Left lung (tissue), 10 donors: Measurements from ENCODE around the gene PXK. TPM values are rescaled to one million over a fixed set of nuclear protein-coding genes. Genes with fewer than 3 reads are reported as not detected.

Experiments used
- ATAC-seq: fragments of 200-7000 bp; cut with Tn5 transposase; one replicate; pipeline ENCODE4 v1.9.1; 2020; ENCODE audit warnings: moderate library complexity
- DNase-seq, 4 donors: peaks; one replicate each; pipeline ENCODE4 v3.0.0-alpha.2; 2013 to 2020
- H3K27ac ChIP-seq, 2 donors: fragments of 200-600 bp; sonication (generic) in 1 of 2; one replicate each; pipeline versions ENCODE4 v1.5.0 to v1.8.0; 2020 to 2021
- H3K27me3 ChIP-seq, 2 donors: fragments of 200-600 bp; sonication (generic) in 1 of 2; one replicate each; pipeline versions ENCODE4 v1.5.0 to v1.8.0; 2020 to 2021
- H3K36me3 ChIP-seq, 2 donors: fragments of 200-600 bp; sonication (generic) in 1 of 2; one replicate each; pipeline versions ENCODE4 v1.5.0 to v1.8.0; 2020 to 2021
- H3K4me1 ChIP-seq, 2 donors: fragments of 200-600 bp; one replicate each; pipeline ENCODE4 v1.8.0; 2021
- H3K4me3 ChIP-seq, 2 donors: fragments of 200-600 bp; sonication (generic) in 1 of 2; one replicate each; pipeline versions ENCODE4 v1.5.0 to v1.8.0; 2020 to 2021; ENCODE audit warnings: mild to moderate bottlenecking in 1 of 2
- H3K9me3 ChIP-seq, 2 donors: fragments of 200-600 bp; sonication (generic) in 1 of 2; one replicate each; pipeline versions ENCODE4 v1.5.0 to v1.8.0; 2020 to 2021
- intact Hi-C, 2 donors: fragments of 100-400 bp; cut with DNase I; formaldehyde crosslinking; loops; one replicate each; pipeline versions ENCODE4 v1.11.2 to v1.14.2; 2022
- polyA plus RNA-seq, 6 donors: library from polyadenylated mRNA; unstranded; fragments of 120-200 nt; gene quantifications; one replicate each; pipeline ENCODE4 v1.2.1, GENCODE V29; 2013; ENCODE audit not compliant: insufficient read length in 6 of 6
- total RNA-seq, 2 donors: library from RNA; stranded (reverse); fragmentation: NEBNext Ultra II Directional; extraction: Animal tissue kit (Norgen Biotek cat#: 25700); gene quantifications; one replicate each; pipeline ENCODE4 v1.2.1, GENCODE V29; 2021
- TF ChIP-seq, protein P1 (sequence below), 2 donors: fragments of 200-600 bp; sonication (generic) in 1 of 2; IDR thresholded peaks; one replicate each; pipeline versions ENCODE4 v1.5.0 to v1.8.0; 2021; ENCODE audit warnings: antibody characterized with exemption in 2 of 2
- donor health status: DM: no; HTN: yes; CAD: no.
- donor health status: DM: no; HTN: no; CAD: no.

The PXK gene
- total and polyA plus RNA-seq, 8 donors = 19.0 to 42.3 (median 34.0) TPM

DNA sequence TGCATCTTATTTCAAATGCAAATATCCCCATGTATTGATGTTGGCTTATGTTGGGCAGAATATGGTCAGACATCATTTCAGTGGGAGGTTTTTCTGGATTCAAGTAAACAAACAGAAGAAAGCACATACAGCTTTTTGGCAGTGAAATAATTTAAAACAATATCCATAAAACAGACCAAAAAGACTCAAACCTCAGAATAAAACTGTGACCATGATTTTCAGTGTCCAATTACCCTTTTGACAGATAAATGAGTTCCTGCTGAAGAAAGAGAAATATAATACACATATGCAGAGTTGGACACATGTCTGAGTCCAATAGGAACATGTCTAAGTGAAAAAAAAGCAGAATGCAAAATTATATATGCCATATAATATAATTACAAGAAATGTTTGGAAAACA is 39.1 kb downstream of the PXK start:
- H3K4me1 ChIP-seq = no peaks in the 10 kb centered on the region
- H3K9me3 ChIP-seq = no peaks in the 10 kb centered on the region
- no peaks in the 10 kb centered on the region for H3K36me3 ChIP-seq
- ATAC-seq (no peak), DNase-seq (no peak)
- intact Hi-C loops = no loop called here
- H3K27me3 ChIP-seq = no peaks in the 10 kb centered on the region
- no peak overlapping the region for H3K4me3 ChIP-seq
- TF ChIP-seq, protein P1, sequence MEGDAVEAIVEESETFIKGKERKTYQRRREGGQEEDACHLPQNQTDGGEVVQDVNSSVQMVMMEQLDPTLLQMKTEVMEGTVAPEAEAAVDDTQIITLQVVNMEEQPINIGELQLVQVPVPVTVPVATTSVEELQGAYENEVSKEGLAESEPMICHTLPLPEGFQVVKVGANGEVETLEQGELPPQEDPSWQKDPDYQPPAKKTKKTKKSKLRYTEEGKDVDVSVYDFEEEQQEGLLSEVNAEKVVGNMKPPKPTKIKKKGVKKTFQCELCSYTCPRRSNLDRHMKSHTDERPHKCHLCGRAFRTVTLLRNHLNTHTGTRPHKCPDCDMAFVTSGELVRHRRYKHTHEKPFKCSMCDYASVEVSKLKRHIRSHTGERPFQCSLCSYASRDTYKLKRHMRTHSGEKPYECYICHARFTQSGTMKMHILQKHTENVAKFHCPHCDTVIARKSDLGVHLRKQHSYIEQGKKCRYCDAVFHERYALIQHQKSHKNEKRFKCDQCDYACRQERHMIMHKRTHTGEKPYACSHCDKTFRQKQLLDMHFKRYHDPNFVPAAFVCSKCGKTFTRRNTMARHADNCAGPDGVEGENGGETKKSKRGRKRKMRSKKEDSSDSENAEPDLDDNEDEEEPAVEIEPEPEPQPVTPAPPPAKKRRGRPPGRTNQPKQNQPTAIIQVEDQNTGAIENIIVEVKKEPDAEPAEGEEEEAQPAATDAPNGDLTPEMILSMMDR (IDR thresholded peaks at IDR 0.05) = no peak
- no peak overlapping the region for H3K27ac ChIP-seq

DNA sequence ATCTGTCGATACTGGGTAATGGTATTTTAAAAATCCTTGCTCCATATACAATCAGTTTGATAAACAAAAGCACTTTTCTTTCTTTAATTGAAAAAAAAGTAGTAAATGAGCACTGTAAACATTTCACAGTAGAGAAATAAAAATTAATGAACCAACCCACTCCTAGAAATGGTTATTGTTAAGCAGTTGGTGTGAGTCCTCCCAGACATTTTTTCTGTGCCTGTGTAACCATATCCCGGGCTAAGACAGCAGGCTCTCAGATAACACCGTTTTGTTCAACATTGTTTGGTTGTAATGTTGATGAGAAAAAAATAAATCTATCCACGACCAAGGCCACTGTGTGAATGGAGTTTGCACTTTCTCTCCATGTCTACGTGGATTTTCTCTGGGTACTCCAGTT is 42.6 kb downstream of the PXK start:
- no peak overlapping the region for H3K4me3 ChIP-seq
- H3K27ac ChIP-seq = no peak overlapping the region
- H3K4me1 ChIP-seq = no peaks in the 10 kb centered on the region
- no peaks in the 10 kb centered on the region for H3K27me3 ChIP-seq
- no peak for ATAC-seq
- intact Hi-C loops = no loop called here
- no peaks in the 10 kb centered on the region for H3K9me3 ChIP-seq
- TF ChIP-seq, protein P1 (IDR thresholded peaks at IDR 0.05) = no peak
- no peak for DNase-seq
- H3K36me3 ChIP-seq = no peaks in the 10 kb centered on the region

DNA sequence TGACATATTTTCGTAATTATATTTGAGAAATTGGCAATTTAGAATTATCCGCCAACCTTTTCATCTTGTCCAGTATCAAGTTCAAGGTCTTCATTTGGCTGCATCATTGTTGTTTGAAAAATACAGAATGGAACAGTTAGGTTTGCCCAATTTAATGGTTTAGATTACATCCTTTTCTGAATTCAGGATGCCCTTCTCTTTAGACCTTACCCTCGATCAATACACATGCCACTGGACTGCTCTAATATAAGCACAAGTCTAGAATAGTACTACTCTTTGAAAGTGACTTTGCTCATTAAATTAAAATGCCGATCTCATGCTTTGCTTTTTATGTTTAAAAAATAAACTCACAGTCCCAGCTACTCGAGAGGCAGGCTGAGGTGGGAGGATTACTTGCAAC is 44.5 kb downstream of the PXK start:
- H3K36me3 ChIP-seq = no peaks in the 10 kb centered on the region
- H3K27ac ChIP-seq = no peak overlapping the region
- no peak for DNase-seq
- ATAC-seq = no peak
- H3K4me3 ChIP-seq = no peak overlapping the region
- TF ChIP-seq, protein P1 (IDR thresholded peaks at IDR 0.05) = no peak
- H3K4me1 ChIP-seq = no peaks in the 10 kb centered on the region
- H3K9me3 ChIP-seq = no peaks in the 10 kb centered on the region
- no peaks in the 10 kb centered on the region for H3K27me3 ChIP-seq
- intact Hi-C loops = no loop called here

DNA sequence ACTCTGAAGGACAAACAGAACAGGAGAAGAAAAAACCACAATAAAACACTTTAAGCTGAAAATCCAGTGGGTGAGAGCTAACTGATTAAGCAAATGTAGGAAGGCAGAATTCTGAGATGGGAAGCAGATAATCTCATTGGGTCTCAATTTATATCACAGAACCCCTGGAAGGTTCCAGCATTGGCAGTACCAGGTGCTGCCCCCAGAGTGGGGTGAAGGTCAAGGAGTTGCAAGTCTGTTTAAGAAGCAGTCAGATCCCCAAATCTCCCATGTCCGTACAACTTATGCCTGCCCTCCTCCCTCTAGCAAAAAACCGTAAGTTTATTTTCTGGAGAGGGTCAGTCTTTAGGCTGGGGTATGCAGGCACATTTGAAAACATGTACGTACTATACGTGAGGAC is 45.1 kb downstream of the PXK start:
- DNase-seq (no peak), ATAC-seq (no peak)
- Histone ChIP-seq H3K27me3 (no peaks in the 10 kb centered on the region), H3K27ac (no peak overlapping the region), H3K9me3 (no peaks in the 10 kb centered on the region), H3K36me3 (peaks cover 0 to 4% of the 10 kb centered on the region in 2 donors), H3K4me3 (no peak overlapping the region), H3K4me1 (no peaks in the 10 kb centered on the region)
- intact Hi-C loops = no loop called here
- TF ChIP-seq, protein P1 (IDR thresholded peaks at IDR 0.05) = no peak

DNA sequence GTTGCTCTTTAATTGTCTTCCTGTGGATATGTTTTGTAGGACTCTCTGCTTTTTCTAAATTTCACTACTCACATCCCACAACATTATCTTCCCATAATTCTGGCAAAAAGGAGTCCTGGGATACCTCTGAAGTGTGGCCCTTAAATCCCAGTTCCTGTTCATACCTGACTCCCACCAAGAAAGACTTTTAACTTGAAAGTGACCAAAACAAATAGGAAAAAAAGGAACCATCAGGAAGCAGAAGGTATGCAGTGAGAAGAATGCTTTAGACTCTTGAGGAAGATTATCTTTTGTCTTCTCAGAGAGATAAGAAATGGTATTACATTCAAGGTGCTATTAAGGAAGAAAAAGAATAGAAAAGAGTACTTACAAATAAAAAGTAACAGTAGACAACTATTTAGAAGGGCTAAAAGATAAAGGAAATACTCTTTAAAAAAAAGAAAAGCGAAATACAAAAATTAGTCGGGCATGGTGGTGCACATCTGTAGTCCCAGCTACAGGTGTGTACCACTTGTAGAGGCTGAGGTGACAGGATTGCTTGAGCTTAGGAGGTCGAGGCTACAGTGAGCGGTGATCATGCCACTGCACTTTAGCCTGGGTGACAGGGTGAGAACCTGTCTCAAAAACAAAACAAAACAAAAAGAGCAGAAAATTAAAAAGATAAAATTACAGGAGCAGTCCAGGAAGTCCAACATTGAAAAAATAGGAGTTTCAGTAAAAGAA is 46.8 kb downstream of the PXK start:
- no peak for ATAC-seq
- Histone ChIP-seq H3K4me3 (no peak overlapping the region), H3K4me1 (no peaks in the 10 kb centered on the region), H3K27ac (no peak overlapping the region), H3K36me3 (peaks cover 0 to 17% of the 10 kb centered on the region in 2 donors), H3K9me3 (no peaks in the 10 kb centered on the region), H3K27me3 (no peaks in the 10 kb centered on the region)
- DNase-seq = no peak
- TF ChIP-seq, protein P1 (IDR thresholded peaks at IDR 0.05) = no peak
- intact Hi-C loops = no loop called here
